Stomach smooth muscle (tissue), 2 donors: ENCODE measurements around the gene DMAC2.

Experiments
- H3K27ac ChIP-seq: one replicate; pipeline ENCODE4 v1.7.0; 2013; ENCODE audit warnings: mild to moderate bottlenecking, low read length, inconsistent platforms
- H3K27me3 ChIP-seq, 2 donors: one replicate each; pipeline ENCODE4 v1.7.0; 2013; ENCODE audit warnings: low read length in 2 of 2; ENCODE audit not compliant: insufficient read depth in 2 of 2, control insufficient read depth in 1 of 2
- H3K36me3 ChIP-seq, 2 donors: one replicate each; pipeline ENCODE4 v1.7.0; 2013; ENCODE audit warnings: low read length in 2 of 2; ENCODE audit not compliant: control insufficient read depth in 2 of 2, insufficient read depth in 2 of 2
- H3K4me1 ChIP-seq: one replicate; pipeline ENCODE4 v1.7.0; 2013; ENCODE audit warnings: low read length; ENCODE audit not compliant: control insufficient read depth, insufficient read depth
- H3K4me3 ChIP-seq, 2 donors: one replicate each; pipeline ENCODE4 v1.7.0; 2013; ENCODE audit warnings: low read length in 2 of 2
- H3K9ac ChIP-seq, 2 donors: one replicate each; pipeline ENCODE4 v1.7.0; 2013; ENCODE audit warnings: low read length in 2 of 2, mild to moderate bottlenecking in 1 of 2
- H3K9me3 ChIP-seq, 2 donors: one replicate each; pipeline ENCODE4 v1.7.0; 2013; ENCODE audit warnings: low read length in 2 of 2; ENCODE audit not compliant: control insufficient read depth in 2 of 2
- donor health status: healthy.
- donor health status: Pancreatic carcinoma.

The DMAC2 gene

DNA sequence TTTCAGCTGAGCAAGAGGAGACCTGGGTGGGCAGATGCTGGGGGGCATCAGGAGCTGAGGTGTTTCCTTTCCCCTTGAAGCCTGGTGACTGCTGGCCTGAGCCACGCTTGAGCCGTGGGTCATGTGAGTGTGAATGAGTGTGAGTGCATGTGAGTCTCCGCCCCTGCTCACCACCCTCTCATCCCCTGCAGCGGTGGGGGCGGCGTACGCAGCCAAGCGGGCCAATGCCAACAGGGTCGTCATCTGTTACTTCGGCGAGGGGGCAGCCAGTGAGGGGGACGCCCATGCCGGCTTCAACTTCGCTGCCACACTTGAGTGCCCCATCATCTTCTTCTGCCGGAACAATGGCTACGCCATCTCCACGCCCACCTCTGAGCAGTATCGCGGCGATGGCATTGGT, 17.7 kb downstream of the DMAC2 start:
- no peaks in the 10 kb centered on the region for H3K27me3 ChIP-seq
- H3K27ac ChIP-seq: no peak overlapping the region
- no peaks in the 10 kb centered on the region for H3K9me3 ChIP-seq
- H3K36me3 ChIP-seq: peaks cover 32 to 51% of the 10 kb centered on the region in 2 donors
- no peak overlapping the region for H3K4me3 ChIP-seq
- H3K9ac ChIP-seq: no peak overlapping the region
- H3K4me1 ChIP-seq: peaks cover 11% of the 10 kb centered on the region

- Histone ChIP-seq H3K4me1 (peaks cover 5% of the 10 kb centered on the region), H3K36me3 (peaks cover 37 to 55% of the 10 kb centered on the region in 2 donors), H3K9ac (no peak overlapping the region)
Observed at GRCh38 chr19:41421314-41421713, 18.4 kb downstream of the DMAC2 start.

DNA sequence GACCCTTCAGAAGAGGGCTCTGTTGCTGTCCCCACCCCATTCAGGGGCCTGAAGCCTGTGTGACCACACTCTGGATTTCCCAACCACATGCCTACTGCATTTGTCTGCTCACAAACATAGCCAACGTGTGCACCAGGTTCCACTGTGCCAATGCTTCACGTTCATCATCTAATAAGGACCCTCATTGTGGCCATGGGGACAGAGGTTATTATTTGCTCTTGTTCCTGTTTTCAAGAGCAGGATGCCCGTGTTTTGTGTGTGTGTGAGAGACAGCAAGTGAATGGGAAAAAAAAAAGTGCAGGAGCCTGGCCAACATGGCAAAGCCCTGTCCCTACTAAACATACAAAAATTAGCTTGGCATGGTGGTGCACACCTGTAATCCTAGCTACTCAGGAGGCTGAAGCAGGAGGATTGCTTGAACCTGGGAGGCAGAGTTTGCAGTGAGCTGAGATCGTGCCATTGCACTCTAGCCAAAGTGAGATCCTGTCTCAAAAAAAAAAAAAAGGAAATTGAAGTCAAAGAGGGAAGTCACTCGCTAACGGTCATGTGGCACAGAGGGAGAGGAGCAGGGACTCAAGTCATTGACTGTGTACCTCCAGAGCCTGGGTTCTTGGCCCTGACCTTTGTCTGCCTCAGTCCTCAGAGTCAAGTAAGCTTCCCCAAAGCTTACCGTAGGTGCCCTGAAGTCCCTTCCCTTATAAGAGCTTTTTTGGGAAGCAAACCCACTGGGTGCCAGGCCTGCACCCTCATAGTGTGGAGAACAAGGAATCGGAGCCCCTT, 19.4 kb downstream of the DMAC2 start:
- Histone ChIP-seq H3K27me3 (no peaks in the 10 kb centered on the region), H3K9me3 (no peaks in the 10 kb centered on the region), H3K9ac (no peak overlapping the region), H3K4me1 (no peaks in the 10 kb centered on the region), H3K27ac (no peak overlapping the region), H3K4me3 (no peak overlapping the region), H3K36me3 (peaks cover 38 to 60% of the 10 kb centered on the region in 2 donors)

More at GRCh38 chr19:41421314-41421713, 18.4 kb downstream of the DMAC2 start:
- Histone ChIP-seq H3K27me3 (no peaks in the 10 kb centered on the region), H3K27ac (no peak overlapping the region), H3K9me3 (no peaks in the 10 kb centered on the region), H3K4me3 (no peak overlapping the region)

GRCh38 chr19:41416194-41416674, 23.5 kb downstream of the DMAC2 start:
- Histone ChIP-seq H3K4me1 (no peaks in the 10 kb centered on the region), H3K4me3 (no peak overlapping the region), H3K36me3 (peaks cover 49 to 66% of the 10 kb centered on the region in 2 donors), H3K27me3 (no peaks in the 10 kb centered on the region), H3K9ac (no peak overlapping the region), H3K27ac (no peak overlapping the region), H3K9me3 (no peaks in the 10 kb centered on the region)

- H3K9me3 ChIP-seq: no peaks in the 10 kb centered on the region
- H3K4me3 ChIP-seq: no peak overlapping the region
- H3K27ac ChIP-seq: no peak overlapping the region
- peaks cover 2% of the 10 kb centered on the region for H3K4me1 ChIP-seq
- H3K9ac ChIP-seq: no peak overlapping the region
- peaks cover 48 to 58% of the 10 kb centered on the region in 2 donors for H3K36me3 ChIP-seq
- H3K27me3 ChIP-seq: no peaks in the 10 kb centered on the region
Observed at GRCh38 chr19:41415154-41415571, 24.5 kb downstream of the DMAC2 start.

GRCh38 chr19:41414461-41414860, 25.3 kb downstream of the DMAC2 start:
- H3K27me3 ChIP-seq: no peaks in the 10 kb centered on the region
- no peak overlapping the region for H3K27ac ChIP-seq
- no peak overlapping the region for H3K4me3 ChIP-seq
- H3K36me3 ChIP-seq: peaks cover 43 to 55% of the 10 kb centered on the region in 2 donors
- H3K4me1 ChIP-seq: peaks cover 2% of the 10 kb centered on the region
- H3K9ac ChIP-seq: no peak overlapping the region
- no peaks in the 10 kb centered on the region for H3K9me3 ChIP-seq

GRCh38 chr19:41413947-41414346, 25.8 kb downstream of the DMAC2 start:
- Histone ChIP-seq H3K4me1 (peaks cover 7% of the 10 kb centered on the region), H3K36me3 (peaks cover 40 to 51% of the 10 kb centered on the region in 2 donors), H3K4me3 (no peak overlapping the region), H3K9me3 (no peaks in the 10 kb centered on the region), H3K27me3 (no peaks in the 10 kb centered on the region), H3K27ac (no peak overlapping the region), H3K9ac (no peak overlapping the region)

- Histone ChIP-seq H3K9ac (no peak overlapping the region), H3K4me3 (no peak overlapping the region), H3K36me3 (peaks cover 37 to 44% of the 10 kb centered on the region in 2 donors), H3K4me1 (peaks cover 9% of the 10 kb centered on the region), H3K27ac (no peak overlapping the region), H3K9me3 (no peaks in the 10 kb centered on the region), H3K27me3 (no peaks in the 10 kb centered on the region)
Observed at GRCh38 chr19:41412953-41413352, 26.8 kb downstream of the DMAC2 start.

DNA sequence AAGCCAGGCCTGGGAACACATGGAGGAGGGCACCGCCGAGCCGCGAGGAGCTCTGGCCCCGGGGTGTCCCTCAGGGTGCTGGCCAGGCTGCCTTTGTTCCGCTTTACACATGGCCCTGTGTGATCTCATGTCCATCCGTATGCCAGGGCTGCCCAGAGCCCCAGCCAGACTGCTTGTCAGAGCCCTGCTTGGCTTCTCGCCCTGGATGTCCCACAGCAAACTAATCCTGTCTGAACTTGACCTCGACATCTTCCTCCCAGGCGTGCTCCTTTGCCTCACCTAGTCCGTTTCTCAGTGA, 27.8 kb downstream of the DMAC2 start:
- Histone ChIP-seq H3K4me1 (peaks cover 10% of the 10 kb centered on the region), H3K36me3 (peaks cover 33 to 40% of the 10 kb centered on the region in 2 donors), H3K4me3 (no peak overlapping the region), H3K9me3 (no peaks in the 10 kb centered on the region), H3K27me3 (no peaks in the 10 kb centered on the region), H3K9ac (no peak overlapping the region), H3K27ac (no peak overlapping the region)

GRCh38 chr19:41411100-41411967, 28.4 kb downstream of the DMAC2 start:
- H3K36me3 ChIP-seq: peaks cover 29 to 36% of the 10 kb centered on the region in 2 donors
- no peaks in the 10 kb centered on the region for H3K27me3 ChIP-seq
- no peak overlapping the region for H3K4me3 ChIP-seq
- H3K4me1 ChIP-seq: peaks cover 10% of the 10 kb centered on the region
- H3K9me3 ChIP-seq: no peaks in the 10 kb centered on the region
- no peak overlapping the region for H3K9ac ChIP-seq
- H3K27ac ChIP-seq: no peak overlapping the region
